Testis (tissue), 2 donors: ENCODE data around the gene NTM.

Experiments
- POLR2A ChIP-seq: fragments of 450-650 bp; IDR thresholded peaks from one replicate; pipeline ENCODE4 v1.6.1; 2017; ENCODE audit warnings: antibody characterized with exemption, mild to moderate bottlenecking, moderate library complexity
- TF ChIP-seq, protein P1 (sequence below), 3 experiments: fragments of 450-650 bp in 2 of 3; fragments of 200-600 bp in 1 of 3; sonication (generic) in 1 of 3; IDR thresholded peaks; one replicate each; pipeline ENCODE4 v1.5.1; 2016 to 2019; ENCODE audit warnings: antibody characterized with exemption in 3 of 3, mild to moderate bottlenecking in 2 of 3, moderate library complexity in 1 of 3

DNA sequence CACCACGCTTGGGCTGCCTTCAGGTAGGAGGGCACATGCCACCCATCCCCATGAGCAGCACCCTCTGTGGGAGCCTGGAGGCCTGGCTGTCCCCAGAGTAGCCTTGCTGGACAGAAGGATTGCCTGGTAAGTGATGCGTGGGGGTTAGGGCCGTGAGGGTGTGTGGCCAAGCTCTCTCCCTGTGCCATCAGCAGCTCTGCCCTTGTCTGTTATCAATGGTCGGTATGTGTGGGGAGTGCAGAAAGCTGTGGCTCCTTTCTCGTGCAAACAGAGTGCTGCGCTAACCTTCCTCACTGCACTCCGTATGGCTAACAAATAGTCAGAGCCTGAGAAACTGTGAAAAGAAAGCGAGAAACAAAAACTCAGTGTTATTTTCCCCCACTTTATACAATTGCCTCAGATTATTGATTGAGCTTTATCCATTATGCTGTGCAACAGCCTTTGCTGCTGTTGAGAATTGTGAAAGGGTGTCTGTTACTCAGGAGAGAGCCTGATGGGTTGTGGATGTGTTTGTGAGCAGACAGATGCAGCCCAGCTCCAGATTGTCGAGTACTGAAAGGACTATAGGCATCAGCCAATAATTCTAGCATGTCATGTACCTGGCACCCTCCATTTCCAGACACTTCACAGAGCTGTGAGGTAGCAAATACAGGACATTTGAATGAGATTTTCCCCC lies 432.2 kb downstream of the NTM start:
- TF ChIP-seq, protein P1, sequence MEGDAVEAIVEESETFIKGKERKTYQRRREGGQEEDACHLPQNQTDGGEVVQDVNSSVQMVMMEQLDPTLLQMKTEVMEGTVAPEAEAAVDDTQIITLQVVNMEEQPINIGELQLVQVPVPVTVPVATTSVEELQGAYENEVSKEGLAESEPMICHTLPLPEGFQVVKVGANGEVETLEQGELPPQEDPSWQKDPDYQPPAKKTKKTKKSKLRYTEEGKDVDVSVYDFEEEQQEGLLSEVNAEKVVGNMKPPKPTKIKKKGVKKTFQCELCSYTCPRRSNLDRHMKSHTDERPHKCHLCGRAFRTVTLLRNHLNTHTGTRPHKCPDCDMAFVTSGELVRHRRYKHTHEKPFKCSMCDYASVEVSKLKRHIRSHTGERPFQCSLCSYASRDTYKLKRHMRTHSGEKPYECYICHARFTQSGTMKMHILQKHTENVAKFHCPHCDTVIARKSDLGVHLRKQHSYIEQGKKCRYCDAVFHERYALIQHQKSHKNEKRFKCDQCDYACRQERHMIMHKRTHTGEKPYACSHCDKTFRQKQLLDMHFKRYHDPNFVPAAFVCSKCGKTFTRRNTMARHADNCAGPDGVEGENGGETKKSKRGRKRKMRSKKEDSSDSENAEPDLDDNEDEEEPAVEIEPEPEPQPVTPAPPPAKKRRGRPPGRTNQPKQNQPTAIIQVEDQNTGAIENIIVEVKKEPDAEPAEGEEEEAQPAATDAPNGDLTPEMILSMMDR (IDR thresholded peaks at IDR 0.05) = no peak
- TF ChIP-seq POLR2A = no peak
